AG04449 (cell line): ENCODE measurements around the gene STK4.

Experiments
- CTCF ChIA-PET: fragments of 350-600 bp; formaldehyde crosslinking; extraction: SDS; loops from one replicate; lab custom pipeline; 2021; ENCODE audit warnings: antibody characterized with exemption; lab: Yijun Ruan, JAX
- POLR2A ChIA-PET: fragments of 400-600, 350-600 bp; formaldehyde crosslinking; extraction: SDS; loops from one replicate; lab custom pipeline; 2020; ENCODE audit warnings: antibody characterized with exemption, inconsistent platforms; lab: Yijun Ruan, JAX
- DNase-seq: peaks from one replicate; pipeline ENCODE4 v3.0.0-alpha.2; 2010; ENCODE audit warnings: low read depth, low spot score
- H3K4me3 ChIP-seq: 2 replicates; pipeline ENCODE4 v1.5.1; 2011; ENCODE audit warnings: low read depth, mild to moderate bottlenecking, control low read depth, low read length
- CTCF ChIP-seq: IDR thresholded peaks from one replicate; pipeline ENCODE4 v1.5.1; 2011; ENCODE audit warnings: mild to moderate bottlenecking, moderate library complexity, low read length, control low read depth, inconsistent platforms; ENCODE audit not compliant: insufficient read depth; ENCODE audit errors: missing control alignments

STK4 gene

GRCh38 chr20:45118028-45118427 is 151.7 kb downstream of the STK4 start:
- TF ChIP-seq CTCF: no peak
- CTCF ChIA-PET: interaction anchor here (1.0 to 3.0 kb wide), 4 partner anchors 10 to 174 kb away, joined by 3 to 9 read pairs (median 5); no protein-coding TSS in a partner anchor
- no peak for DNase-seq
- H3K4me3 ChIP-seq: no peak overlapping the region
- POLR2A ChIA-PET: no interaction called here

GRCh38 chr20:45119556-45120266 is 153.4 kb downstream of the STK4 start:
- CTCF ChIA-PET: interaction anchor here (2.3 to 3.0 kb wide), 2 partner anchors 8 to 76 kb away, joined by 9 to 18 read pairs; no protein-coding TSS in a partner anchor
- no peak overlapping the region for H3K4me3 ChIP-seq
- DNase-seq: no peak
- POLR2A ChIA-PET: no interaction called here
- no peak for TF ChIP-seq CTCF

GRCh38 chr20:45121388-45121787 is 155.1 kb downstream of the STK4 start:
- POLR2A ChIA-PET: no interaction called here
- no peak for DNase-seq
- TF ChIP-seq CTCF: no peak
- CTCF ChIA-PET: interaction anchor here (1.1 to 2.3 kb wide), 4 partner anchors 9 to 172 kb away, joined by 3 to 18 read pairs (median 3); no protein-coding TSS in a partner anchor
- H3K4me3 ChIP-seq: no peak overlapping the region

- CTCF ChIA-PET: interaction anchor here (1.1 to 1.7 kb wide), 2 partner anchors 28 to 80 kb away, joined by 3 to 6 read pairs; no protein-coding TSS in a partner anchor
- POLR2A ChIA-PET: no interaction called here
- no peak for TF ChIP-seq CTCF
- H3K4me3 ChIP-seq: no peak within 1 kb of the TSS
- DNase-seq: no peak
Measured at GRCh38 chr20:45124365-45124764, 158.1 kb downstream of the STK4 start, which contains the start of gene WFDC12. TSS of gene WFDC12 (minus strand) at chr20:45124465. CDS start at chr20:45124447, 18 bp downstream.

GRCh38 chr20:45128099-45128498 is 161.8 kb downstream of the STK4 start:
- POLR2A ChIA-PET: no interaction called here
- no peak overlapping the region for H3K4me3 ChIP-seq
- DNase-seq: no peak
- CTCF ChIA-PET: interaction anchor here (1.2 to 2.1 kb wide), 2 partner anchors 16 to 33 kb away, joined by 3 to 6 read pairs; no protein-coding TSS in a partner anchor
- TF ChIP-seq CTCF: no peak
